Measurements from ENCODE around the gene RAB25.

DNA sequence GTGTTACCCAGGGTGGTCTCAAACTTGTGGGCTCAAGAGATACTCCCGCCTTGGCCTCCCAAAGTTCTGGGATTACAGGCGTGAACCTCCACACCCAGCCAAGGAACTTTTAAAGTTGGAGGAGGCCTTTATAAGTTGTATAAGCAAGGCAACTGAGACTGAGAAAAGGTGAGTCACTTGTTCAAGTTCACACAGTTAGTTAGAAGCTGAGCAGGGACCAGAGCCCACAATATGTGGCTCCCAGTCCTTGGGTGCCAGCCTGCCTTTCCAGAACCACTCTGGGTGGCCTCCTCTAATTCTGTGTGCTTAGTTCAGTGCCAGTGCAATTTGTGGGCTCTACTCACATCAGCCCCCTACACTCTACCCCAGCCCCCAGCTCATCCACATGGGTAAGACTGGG is 3.7 kb downstream of the RAB25 start:
- TF ChIP-seq, protein P1, sequence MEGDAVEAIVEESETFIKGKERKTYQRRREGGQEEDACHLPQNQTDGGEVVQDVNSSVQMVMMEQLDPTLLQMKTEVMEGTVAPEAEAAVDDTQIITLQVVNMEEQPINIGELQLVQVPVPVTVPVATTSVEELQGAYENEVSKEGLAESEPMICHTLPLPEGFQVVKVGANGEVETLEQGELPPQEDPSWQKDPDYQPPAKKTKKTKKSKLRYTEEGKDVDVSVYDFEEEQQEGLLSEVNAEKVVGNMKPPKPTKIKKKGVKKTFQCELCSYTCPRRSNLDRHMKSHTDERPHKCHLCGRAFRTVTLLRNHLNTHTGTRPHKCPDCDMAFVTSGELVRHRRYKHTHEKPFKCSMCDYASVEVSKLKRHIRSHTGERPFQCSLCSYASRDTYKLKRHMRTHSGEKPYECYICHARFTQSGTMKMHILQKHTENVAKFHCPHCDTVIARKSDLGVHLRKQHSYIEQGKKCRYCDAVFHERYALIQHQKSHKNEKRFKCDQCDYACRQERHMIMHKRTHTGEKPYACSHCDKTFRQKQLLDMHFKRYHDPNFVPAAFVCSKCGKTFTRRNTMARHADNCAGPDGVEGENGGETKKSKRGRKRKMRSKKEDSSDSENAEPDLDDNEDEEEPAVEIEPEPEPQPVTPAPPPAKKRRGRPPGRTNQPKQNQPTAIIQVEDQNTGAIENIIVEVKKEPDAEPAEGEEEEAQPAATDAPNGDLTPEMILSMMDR (IDR thresholded peaks at IDR 0.05) = no peak
- no peak for TF ChIP-seq POLR2A (IDR thresholded peaks at IDR 0.05)

Measured in heart left ventricle (tissue), 13 donors.